ENCODE data around the gene TXNDC8.

DNA sequence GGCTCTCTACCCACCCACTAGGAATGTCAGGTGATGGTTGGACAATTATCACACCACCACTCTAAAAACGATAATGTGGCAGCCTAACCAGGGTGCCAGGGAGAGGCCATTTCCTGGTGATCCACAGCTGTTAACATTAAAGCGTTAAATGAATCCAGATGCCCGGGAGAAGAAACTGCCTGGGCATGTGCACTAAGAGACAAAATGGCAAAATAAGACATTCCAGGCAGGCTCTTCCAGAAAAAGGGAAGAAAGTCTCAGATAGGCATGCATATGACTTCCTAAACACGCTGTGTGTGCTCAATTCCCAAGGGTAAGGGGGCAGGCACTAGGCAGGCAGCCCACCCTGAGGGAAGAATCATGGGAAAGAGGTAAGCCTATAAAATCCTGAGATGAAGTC lies 76.8 kb downstream of the TXNDC8 start:
- TF ChIP-seq CTCF (IDR thresholded peaks at IDR 0.05) (no peak), POLR2A (IDR thresholded peaks at IDR 0.05; ENCODE audit: low read depth) (no peak), POLR2AphosphoS5 (IDR thresholded peaks at IDR 0.05) (no peak)

Data from esophagus muscularis mucosa (tissue), 3 donors.